K562 (cell line): ENCODE results near the gene DPM1. TPM values are rescaled to one million over a fixed set of nuclear protein-coding genes. Genes with fewer than 3 reads are reported as not detected.

Experiments
- CBX5 ChIP-seq: IDR thresholded peaks from 2 replicates; pipeline ENCODE4 v1.6.1; 2014; ENCODE audit warnings: low read depth, borderline replicate concordance
- CCNT2 ChIP-seq: IDR thresholded peaks from 2 replicates; pipeline ENCODE4 v1.6.1; 2011; ENCODE audit warnings: borderline replicate concordance, low read depth, mild to moderate bottlenecking, moderate library complexity, mixed read lengths, low read length; ENCODE audit not compliant: insufficient read length; ENCODE audit errors: extremely low read depth
- E2F8 ChIP-seq: fragments of 450-650 bp; IDR thresholded peaks from 2 replicates; pipeline ENCODE4 v1.7.1; 2018; ENCODE audit warnings: mild to moderate bottlenecking, low read depth; ENCODE audit not compliant: partially characterized antibody
- HOMEZ ChIP-seq: fragments of 250-450 bp; sonication (Bioruptor Pico); IDR thresholded peaks from 2 replicates; pipeline ENCODE4 v1.4.0; 2020; ENCODE audit warnings: mild to moderate bottlenecking, moderate library complexity
- RFX7 ChIP-seq: fragments of 250-450 bp; sonication (Bioruptor Pico); IDR thresholded peaks from 2 replicates; pipeline ENCODE4 v1.5.1; 2021; ENCODE audit warnings: mild to moderate bottlenecking
- ZNF165 ChIP-seq: fragments of 250-450 bp; sonication (Bioruptor Pico); IDR thresholded peaks from 2 replicates; pipeline ENCODE4 v1.4.0; 2020; ENCODE audit warnings: borderline replicate concordance
- ZNF589 ChIP-seq: fragments of 200-800 bp; sonication (Bioruptor generic); IDR thresholded peaks from 2 replicates; pipeline ENCODE4 v1.6.1; 2016; ENCODE audit warnings: low read depth, missing genetic modification characterization, missing compliant biosample characterization
- polyA plus RNA-seq, 8 experiments: library from polyadenylated mRNA; depleted of rRNA in 4 of 8; stranded (reverse) in 5 of 8; unstranded in 3 of 8; fragments of >200 nt; fragmentation: Nextera tagmentation in 2 of 8; fragmentation: Illumina TruSeq in 1 of 8; extraction: Ambion mirVana in 2 of 8; extraction: Trizol in 1 of 8; gene quantifications; 2 replicates each; pipeline versions ENCODE4 v1.2.1 to v1.2.3, GENCODE V29; 2011 to 2014; ENCODE audit warnings: inconsistent platforms in 1 of 8, missing spikeins in 1 of 8
- total RNA-seq, 7 experiments: library from RNA; depleted of rRNA in 6 of 7; stranded (reverse); fragments of >200 nt in 6 of 7; fragmentation: Illumina TruSeq in 2 of 7; extraction: Trizol in 2 of 7; gene quantifications; 2 replicates each; pipeline versions ENCODE4 v1.2.1 to v1.2.3, GENCODE V29; 2011 to 2021; ENCODE audit warnings: low replicate concordance in 1 of 7
- TF ChIP-seq, protein P1 (sequence below), 2 experiments: fragments of 450-650 bp; formaldehyde crosslinking in 1 of 2; IDR thresholded peaks; 2 replicates each; pipeline versions ENCODE4 v1.4.0 to v1.6.1; 2014 to 2020; ENCODE audit warnings: mild to moderate bottlenecking in 2 of 2, borderline replicate concordance in 1 of 2, low read depth in 1 of 2
- TF ChIP-seq, protein P2 (sequence below): sonication (generic); formaldehyde crosslinking; IDR thresholded peaks from 2 replicates; pipeline ENCODE4 v1.8.0; 2023; ENCODE audit warnings: missing genetic modification reagents, mild to moderate bottlenecking, borderline replicate concordance

DPM1 gene
- total and polyA plus RNA-seq, 9 of the 15 experiments (the other 6 are each of a cell fraction or from before 2014, with no cell fraction given): 75.2 to 190 (median 153) TPM

GRCh38 chr20:50898475-50898874, 59.9 kb downstream of the DPM1 start (continued):
- TF ChIP-seq, protein P1, sequence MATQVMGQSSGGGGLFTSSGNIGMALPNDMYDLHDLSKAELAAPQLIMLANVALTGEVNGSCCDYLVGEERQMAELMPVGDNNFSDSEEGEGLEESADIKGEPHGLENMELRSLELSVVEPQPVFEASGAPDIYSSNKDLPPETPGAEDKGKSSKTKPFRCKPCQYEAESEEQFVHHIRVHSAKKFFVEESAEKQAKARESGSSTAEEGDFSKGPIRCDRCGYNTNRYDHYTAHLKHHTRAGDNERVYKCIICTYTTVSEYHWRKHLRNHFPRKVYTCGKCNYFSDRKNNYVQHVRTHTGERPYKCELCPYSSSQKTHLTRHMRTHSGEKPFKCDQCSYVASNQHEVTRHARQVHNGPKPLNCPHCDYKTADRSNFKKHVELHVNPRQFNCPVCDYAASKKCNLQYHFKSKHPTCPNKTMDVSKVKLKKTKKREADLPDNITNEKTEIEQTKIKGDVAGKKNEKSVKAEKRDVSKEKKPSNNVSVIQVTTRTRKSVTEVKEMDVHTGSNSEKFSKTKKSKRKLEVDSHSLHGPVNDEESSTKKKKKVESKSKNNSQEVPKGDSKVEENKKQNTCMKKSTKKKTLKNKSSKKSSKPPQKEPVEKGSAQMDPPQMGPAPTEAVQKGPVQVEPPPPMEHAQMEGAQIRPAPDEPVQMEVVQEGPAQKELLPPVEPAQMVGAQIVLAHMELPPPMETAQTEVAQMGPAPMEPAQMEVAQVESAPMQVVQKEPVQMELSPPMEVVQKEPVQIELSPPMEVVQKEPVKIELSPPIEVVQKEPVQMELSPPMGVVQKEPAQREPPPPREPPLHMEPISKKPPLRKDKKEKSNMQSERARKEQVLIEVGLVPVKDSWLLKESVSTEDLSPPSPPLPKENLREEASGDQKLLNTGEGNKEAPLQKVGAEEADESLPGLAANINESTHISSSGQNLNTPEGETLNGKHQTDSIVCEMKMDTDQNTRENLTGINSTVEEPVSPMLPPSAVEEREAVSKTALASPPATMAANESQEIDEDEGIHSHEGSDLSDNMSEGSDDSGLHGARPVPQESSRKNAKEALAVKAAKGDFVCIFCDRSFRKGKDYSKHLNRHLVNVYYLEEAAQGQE (IDR thresholded peaks at IDR 0.05; ENCODE audit: borderline replicate concordance): no peak
- TF ChIP-seq, protein P1 (CRISPR knock-in tag; IDR thresholded peaks at IDR 0.05; ENCODE audit: low read depth): no peak
- no peak for TF ChIP-seq ZNF165 (CRISPR knock-in tag)
- TF ChIP-seq E2F8: no peak
- no peak for TF ChIP-seq HOMEZ
- no peak for TF ChIP-seq CBX5
- TF ChIP-seq CCNT2: no peak
- TF ChIP-seq, protein P2, sequence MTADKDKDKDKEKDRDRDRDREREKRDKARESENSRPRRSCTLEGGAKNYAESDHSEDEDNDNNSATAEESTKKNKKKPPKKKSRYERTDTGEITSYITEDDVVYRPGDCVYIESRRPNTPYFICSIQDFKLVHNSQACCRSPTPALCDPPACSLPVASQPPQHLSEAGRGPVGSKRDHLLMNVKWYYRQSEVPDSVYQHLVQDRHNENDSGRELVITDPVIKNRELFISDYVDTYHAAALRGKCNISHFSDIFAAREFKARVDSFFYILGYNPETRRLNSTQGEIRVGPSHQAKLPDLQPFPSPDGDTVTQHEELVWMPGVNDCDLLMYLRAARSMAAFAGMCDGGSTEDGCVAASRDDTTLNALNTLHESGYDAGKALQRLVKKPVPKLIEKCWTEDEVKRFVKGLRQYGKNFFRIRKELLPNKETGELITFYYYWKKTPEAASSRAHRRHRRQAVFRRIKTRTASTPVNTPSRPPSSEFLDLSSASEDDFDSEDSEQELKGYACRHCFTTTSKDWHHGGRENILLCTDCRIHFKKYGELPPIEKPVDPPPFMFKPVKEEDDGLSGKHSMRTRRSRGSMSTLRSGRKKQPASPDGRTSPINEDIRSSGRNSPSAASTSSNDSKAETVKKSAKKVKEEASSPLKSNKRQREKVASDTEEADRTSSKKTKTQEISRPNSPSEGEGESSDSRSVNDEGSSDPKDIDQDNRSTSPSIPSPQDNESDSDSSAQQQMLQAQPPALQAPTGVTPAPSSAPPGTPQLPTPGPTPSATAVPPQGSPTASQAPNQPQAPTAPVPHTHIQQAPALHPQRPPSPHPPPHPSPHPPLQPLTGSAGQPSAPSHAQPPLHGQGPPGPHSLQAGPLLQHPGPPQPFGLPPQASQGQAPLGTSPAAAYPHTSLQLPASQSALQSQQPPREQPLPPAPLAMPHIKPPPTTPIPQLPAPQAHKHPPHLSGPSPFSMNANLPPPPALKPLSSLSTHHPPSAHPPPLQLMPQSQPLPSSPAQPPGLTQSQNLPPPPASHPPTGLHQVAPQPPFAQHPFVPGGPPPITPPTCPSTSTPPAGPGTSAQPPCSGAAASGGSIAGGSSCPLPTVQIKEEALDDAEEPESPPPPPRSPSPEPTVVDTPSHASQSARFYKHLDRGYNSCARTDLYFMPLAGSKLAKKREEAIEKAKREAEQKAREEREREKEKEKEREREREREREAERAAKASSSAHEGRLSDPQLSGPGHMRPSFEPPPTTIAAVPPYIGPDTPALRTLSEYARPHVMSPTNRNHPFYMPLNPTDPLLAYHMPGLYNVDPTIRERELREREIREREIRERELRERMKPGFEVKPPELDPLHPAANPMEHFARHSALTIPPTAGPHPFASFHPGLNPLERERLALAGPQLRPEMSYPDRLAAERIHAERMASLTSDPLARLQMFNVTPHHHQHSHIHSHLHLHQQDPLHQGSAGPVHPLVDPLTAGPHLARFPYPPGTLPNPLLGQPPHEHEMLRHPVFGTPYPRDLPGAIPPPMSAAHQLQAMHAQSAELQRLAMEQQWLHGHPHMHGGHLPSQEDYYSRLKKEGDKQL (CRISPR knock-in tag): no peak
- peak; percentile 80 for TF ChIP-seq ZNF589 (CRISPR knock-in tag)
- no peak for TF ChIP-seq RFX7
